Measurements from ENCODE around the gene CSKMT.

Gene CSKMT

DNA sequence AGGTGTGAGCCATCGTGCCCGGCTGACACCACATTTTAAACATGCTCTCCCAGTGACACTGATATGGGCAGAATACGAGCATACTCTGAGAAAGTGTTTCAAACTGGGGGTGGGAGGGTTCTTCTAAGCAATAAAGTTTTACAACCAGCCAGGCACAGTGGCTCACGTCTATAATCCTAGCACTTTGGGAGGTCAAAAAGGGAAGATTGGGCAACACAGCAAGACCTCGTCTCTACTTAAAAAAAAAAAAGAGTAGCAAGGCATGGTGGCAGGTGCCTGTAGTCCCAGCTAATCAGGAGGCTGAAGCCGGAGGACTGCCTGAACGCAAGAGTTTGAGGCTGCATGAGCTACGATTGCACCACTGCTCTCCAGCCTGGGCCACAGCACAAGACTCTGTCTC lies 20.9 kb upstream of the CSKMT start:
- Histone ChIP-seq H3K9me3 (replicated peaks in 1 of 2; ENCODE audit: control insufficient read depth in 2 of 2, insufficient read depth in 1 of 2, low read depth in 1 of 2, low read length in 2 of 2) (no peaks in the 10 kb centered on the region), H3K36me3 (replicated peaks in 1 of 2; ENCODE audit: control insufficient read depth in 2 of 2, insufficient read depth in 2 of 2, low read length in 2 of 2) (peaks cover 26 to 71% of the 10 kb centered on the region in 2 donors), H3K4me3 (ENCODE audit: low read length in 2 of 2) (no peak overlapping the region), H2AFZ (ENCODE audit: low read length) (no peak overlapping the region), H3K18ac (ENCODE audit: low read length) (no peak overlapping the region), H3K9ac (ENCODE audit: low read depth, low read length, poor library complexity) (no peak overlapping the region), H2AK5ac (ENCODE audit: low read depth, low read length) (no peak overlapping the region), H3K27me3 (ENCODE audit: control insufficient read depth in 3 of 3, insufficient read depth in 3 of 3, low read depth in 1 of 3, low read length in 3 of 3) (no peaks in the 10 kb centered on the region), H2BK5ac (ENCODE audit: low read length) (no peak overlapping the region), H3K14ac (ENCODE audit: low read length) (no peak overlapping the region), H3K79me1 (ENCODE audit: low read depth, low read length) (peaks cover 12% of the 10 kb centered on the region), H2BK12ac (ENCODE audit: low read length) (no peak overlapping the region), H3K27ac (replicated peaks; ENCODE audit: low read length) (no peak overlapping the region), H4K8ac (ENCODE audit: low read depth, low read length) (no peak overlapping the region), H4K91ac (ENCODE audit: low read depth, low read length, poor library complexity) (no peak overlapping the region), H3K4me1 (ENCODE audit: control insufficient read depth in 2 of 2, insufficient read depth in 1 of 2, low read depth in 1 of 2, low read length in 2 of 2) (peaks cover 4% of the 10 kb centered on the region in 2 donors), H2BK15ac (ENCODE audit: low read length) (no peak overlapping the region), H3K23ac (ENCODE audit: low read depth, low read length, poor library complexity) (no peak overlapping the region), H3K4me2 (ENCODE audit: insufficient read depth, low read length, poor library complexity, severe bottlenecking) (no peak overlapping the region), H3K4ac (ENCODE audit: low read length) (no peak overlapping the region), H2BK120ac (ENCODE audit: low read depth, low read length) (no peak overlapping the region)
- WGBS, 2 donors (ENCODE audit: extremely low coverage in 2 of 2, insufficient read length in 2 of 2, insufficient replicate concordance in 1 of 2): no CpG with 5 or more reads among the region's 8 CpGs
- DNase-seq (ENCODE audit: low spot score): no peak

DNA sequence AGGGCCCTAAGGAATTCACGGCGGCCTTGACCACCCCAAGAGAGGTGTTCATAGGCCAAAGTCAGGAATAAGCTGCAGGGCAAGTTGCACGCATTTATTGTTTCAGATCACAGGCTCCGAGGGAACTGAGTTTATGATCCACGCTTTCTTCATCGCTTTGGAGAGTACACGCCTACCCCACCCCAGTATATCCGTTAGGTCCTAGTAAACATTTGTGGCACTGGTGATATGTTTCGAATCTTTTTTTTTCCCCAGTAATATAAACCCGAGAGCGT lies 19.5 kb upstream of the CSKMT start:
- Histone ChIP-seq H3K4me3 (ENCODE audit: low read length in 2 of 2) (peak overlapping the region; percentile 90 to 91), H3K4me1 (ENCODE audit: control insufficient read depth in 2 of 2, insufficient read depth in 1 of 2, low read depth in 1 of 2, low read length in 2 of 2) (peaks cover 4% of the 10 kb centered on the region in 2 donors), H2BK12ac (ENCODE audit: low read length) (no peak overlapping the region), H2AK5ac (ENCODE audit: low read depth, low read length) (no peak overlapping the region), H3K9me3 (replicated peaks in 1 of 2; ENCODE audit: control insufficient read depth in 2 of 2, insufficient read depth in 1 of 2, low read depth in 1 of 2, low read length in 2 of 2) (no peaks in the 10 kb centered on the region), H4K91ac (ENCODE audit: low read depth, low read length, poor library complexity) (no peak overlapping the region), H3K4ac (ENCODE audit: low read length) (no peak overlapping the region), H3K4me2 (ENCODE audit: insufficient read depth, low read length, poor library complexity, severe bottlenecking) (peak overlapping the region; percentile 90), H2AFZ (ENCODE audit: low read length) (peak overlapping the region; percentile 92), H3K36me3 (replicated peaks in 1 of 2; ENCODE audit: control insufficient read depth in 2 of 2, insufficient read depth in 2 of 2, low read length in 2 of 2) (peaks cover 27 to 71% of the 10 kb centered on the region in 2 donors), H2BK120ac (ENCODE audit: low read depth, low read length) (no peak overlapping the region), H3K27ac (replicated peaks; ENCODE audit: low read length) (peak overlapping the region; percentile 75), H4K8ac (ENCODE audit: low read depth, low read length) (no peak overlapping the region), H3K79me1 (ENCODE audit: low read depth, low read length) (peaks cover 11% of the 10 kb centered on the region), H3K23ac (ENCODE audit: low read depth, low read length, poor library complexity) (no peak overlapping the region), H2BK15ac (ENCODE audit: low read length) (no peak overlapping the region), H3K14ac (ENCODE audit: low read length) (no peak overlapping the region), H3K18ac (ENCODE audit: low read length) (no peak overlapping the region), H3K27me3 (ENCODE audit: control insufficient read depth in 3 of 3, insufficient read depth in 3 of 3, low read depth in 1 of 3, low read length in 3 of 3) (no peaks in the 10 kb centered on the region), H2BK5ac (ENCODE audit: low read length) (peak overlapping the region; percentile 97), H3K9ac (ENCODE audit: low read depth, low read length, poor library complexity) (peak overlapping the region; percentile 78)
- no peak for DNase-seq (ENCODE audit: low spot score)
- no CpG with 5 or more reads among the region's 11 CpGs for WGBS, 2 donors (ENCODE audit: extremely low coverage in 2 of 2, insufficient read length in 2 of 2, insufficient replicate concordance in 1 of 2)

GRCh38 chr11:62645946-62646824 lies 18.9 kb upstream of the CSKMT start, which contains the start of gene GANAB:
Gene GANAB, minus strand, starts transcription at chr11:62646613. Its CDS starts 14 bp downstream, at chr11:62646599.
- H3K18ac ChIP-seq (ENCODE audit: low read length): peak within 1 kb of the TSS; percentile 93
- peak; percentile 97 for DNase-seq (ENCODE audit: low spot score)
- H2BK15ac ChIP-seq (ENCODE audit: low read length): no peak within 1 kb of the TSS
- no CpG with 5 or more reads among the region's 73 CpGs for whole genome bisulfite sequencing, 2 donors (ENCODE audit: extremely low coverage in 2 of 2, insufficient read length in 2 of 2, insufficient replicate concordance in 1 of 2)
- peaks cover 9% of the 10 kb centered on the region for H3K79me1 ChIP-seq (ENCODE audit: low read depth, low read length)
- no peak within 1 kb of the TSS for H3K14ac ChIP-seq (ENCODE audit: low read length)
- peak within 1 kb of the TSS; percentile 97 for H2BK5ac ChIP-seq (ENCODE audit: low read length)
- H3K27me3 ChIP-seq (ENCODE audit: control insufficient read depth in 3 of 3, insufficient read depth in 3 of 3, low read depth in 1 of 3, low read length in 3 of 3): no peaks in the 10 kb centered on the region
- H3K36me3 ChIP-seq (replicated peaks in 1 of 2; ENCODE audit: control insufficient read depth in 2 of 2, insufficient read depth in 2 of 2, low read length in 2 of 2): peaks cover 27 to 68% of the 10 kb centered on the region in 2 donors
- no peak within 1 kb of the TSS for H4K8ac ChIP-seq (ENCODE audit: low read depth, low read length)
- no peaks in the 10 kb centered on the region for H3K9me3 ChIP-seq (replicated peaks in 1 of 2; ENCODE audit: control insufficient read depth in 2 of 2, insufficient read depth in 1 of 2, low read depth in 1 of 2, low read length in 2 of 2)
- peaks cover 4% of the 10 kb centered on the region in 2 donors for H3K4me1 ChIP-seq (ENCODE audit: control insufficient read depth in 2 of 2, insufficient read depth in 1 of 2, low read depth in 1 of 2, low read length in 2 of 2)
- no peak within 1 kb of the TSS for H4K91ac ChIP-seq (ENCODE audit: low read depth, low read length, poor library complexity)
- peak within 1 kb of the TSS; percentile 90 to 91 for H3K4me3 ChIP-seq (ENCODE audit: low read length in 2 of 2)
- peak within 1 kb of the TSS; percentile 75 for H3K27ac ChIP-seq (replicated peaks; ENCODE audit: low read length)
- H3K4me2 ChIP-seq (ENCODE audit: insufficient read depth, low read length, poor library complexity, severe bottlenecking): peak within 1 kb of the TSS; percentile 90
- peak within 1 kb of the TSS; percentile 2 for H2AK5ac ChIP-seq (ENCODE audit: low read depth, low read length)
- H2BK12ac ChIP-seq (ENCODE audit: low read length): no peak within 1 kb of the TSS
- peak within 1 kb of the TSS; percentile 92 for H3K4ac ChIP-seq (ENCODE audit: low read length)
- peak within 1 kb of the TSS; percentile 78 for H3K9ac ChIP-seq (ENCODE audit: low read depth, low read length, poor library complexity)
- peak within 1 kb of the TSS; percentile 92 for H2AFZ ChIP-seq (ENCODE audit: low read length)
- H3K23ac ChIP-seq (ENCODE audit: low read depth, low read length, poor library complexity): peak within 1 kb of the TSS; percentile 98
- no peak within 1 kb of the TSS for H2BK120ac ChIP-seq (ENCODE audit: low read depth, low read length)

DNA sequence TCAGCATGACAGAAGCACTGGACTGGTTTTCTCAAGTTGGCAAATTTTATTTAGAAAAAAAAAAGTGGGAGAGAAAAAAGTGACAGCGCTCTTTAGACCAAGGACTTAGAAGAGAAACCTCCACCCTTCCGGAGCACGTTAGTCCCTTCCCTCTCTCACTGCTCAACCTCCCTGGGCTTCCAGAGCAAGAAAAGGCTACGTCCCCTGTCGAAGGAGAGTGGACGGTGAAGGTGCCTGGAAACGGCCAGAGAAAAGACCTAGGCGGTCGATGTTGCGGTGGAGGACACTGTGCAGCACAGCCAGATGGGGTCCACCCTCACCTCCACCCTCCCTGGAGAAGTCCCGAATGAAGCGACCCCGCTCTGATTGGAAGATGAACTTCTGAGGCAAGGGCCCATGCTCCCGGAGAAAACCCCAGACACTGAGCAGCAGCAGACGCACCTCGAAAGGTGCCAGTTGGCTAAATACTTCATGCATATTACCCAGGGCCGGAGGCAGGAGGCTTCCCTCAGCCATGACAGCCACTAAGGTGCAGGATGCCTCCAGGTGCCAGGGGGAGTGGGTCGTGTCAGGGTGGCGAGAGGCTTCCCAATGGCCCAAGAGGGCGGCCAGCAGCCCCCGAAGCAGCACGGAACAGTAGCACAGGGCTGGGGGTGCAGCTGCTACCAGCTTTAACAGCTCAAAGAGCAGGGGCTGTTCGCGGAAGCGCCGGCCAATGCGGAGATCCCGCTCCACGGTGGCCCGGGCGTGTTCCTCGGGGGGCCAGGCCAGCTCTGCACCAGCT lies 18.1 kb upstream of the CSKMT start:
- Histone ChIP-seq H2AFZ (ENCODE audit: low read length) (no peak overlapping the region), H3K18ac (ENCODE audit: low read length) (no peak overlapping the region), H3K27me3 (ENCODE audit: control insufficient read depth in 3 of 3, insufficient read depth in 3 of 3, low read depth in 1 of 3, low read length in 3 of 3) (no peaks in the 10 kb centered on the region), H2BK5ac (ENCODE audit: low read length) (no peak overlapping the region), H3K23ac (ENCODE audit: low read depth, low read length, poor library complexity) (peak overlapping the region; percentile 87), H3K4me3 (ENCODE audit: low read length in 2 of 2) (no peak overlapping the region), H2AK5ac (ENCODE audit: low read depth, low read length) (no peak overlapping the region), H2BK15ac (ENCODE audit: low read length) (no peak overlapping the region), H3K36me3 (replicated peaks in 1 of 2; ENCODE audit: control insufficient read depth in 2 of 2, insufficient read depth in 2 of 2, low read length in 2 of 2) (peaks cover 27 to 64% of the 10 kb centered on the region in 2 donors), H2BK120ac (ENCODE audit: low read depth, low read length) (no peak overlapping the region), H4K8ac (ENCODE audit: low read depth, low read length) (no peak overlapping the region), H3K9ac (ENCODE audit: low read depth, low read length, poor library complexity) (no peak overlapping the region), H3K9me3 (replicated peaks in 1 of 2; ENCODE audit: control insufficient read depth in 2 of 2, insufficient read depth in 1 of 2, low read depth in 1 of 2, low read length in 2 of 2) (no peaks in the 10 kb centered on the region), H3K27ac (replicated peaks; ENCODE audit: low read length) (no peak overlapping the region), H2BK12ac (ENCODE audit: low read length) (no peak overlapping the region), H3K14ac (ENCODE audit: low read length) (no peak overlapping the region), H3K4ac (ENCODE audit: low read length) (no peak overlapping the region), H3K4me2 (ENCODE audit: insufficient read depth, low read length, poor library complexity, severe bottlenecking) (no peak overlapping the region), H4K91ac (ENCODE audit: low read depth, low read length, poor library complexity) (no peak overlapping the region), H3K79me1 (ENCODE audit: low read depth, low read length) (peaks cover 9% of the 10 kb centered on the region), H3K4me1 (ENCODE audit: control insufficient read depth in 2 of 2, insufficient read depth in 1 of 2, low read depth in 1 of 2, low read length in 2 of 2) (peaks cover 4 to 5% of the 10 kb centered on the region in 2 donors)
- DNase-seq (ENCODE audit: low spot score): no peak
- WGBS, 2 donors (ENCODE audit: extremely low coverage in 2 of 2, insufficient read length in 2 of 2, insufficient replicate concordance in 1 of 2): no CpG with 5 or more reads among the region's 32 CpGs

Measured in neuronal stem cell (in vitro differentiated cells).